GM21825 (cell line): Measurements from ENCODE around the gene SETBP1.

Source experiments
- ATAC-seq: cut with Tn5 transposase; IDR thresholded peaks from one replicate; pipeline ENCODE4 v1.9.1; 2021; ENCODE audit warnings: mild to moderate bottlenecking, moderate library complexity; ENCODE audit not compliant: unreplicated experiment

The SETBP1 gene

GRCh38 chr18:44754567-44754966, 73.9 kb downstream of the SETBP1 start:
- no peak for ATAC-seq

GRCh38 chr18:44758861-44759631, 78.4 kb downstream of the SETBP1 start:
- peak; percentile 95 for ATAC-seq

- ATAC-seq: peak; percentile 51
These were observed 79.2 kb downstream of the SETBP1 start for GRCh38 chr18:44759925-44760342.

DNA sequence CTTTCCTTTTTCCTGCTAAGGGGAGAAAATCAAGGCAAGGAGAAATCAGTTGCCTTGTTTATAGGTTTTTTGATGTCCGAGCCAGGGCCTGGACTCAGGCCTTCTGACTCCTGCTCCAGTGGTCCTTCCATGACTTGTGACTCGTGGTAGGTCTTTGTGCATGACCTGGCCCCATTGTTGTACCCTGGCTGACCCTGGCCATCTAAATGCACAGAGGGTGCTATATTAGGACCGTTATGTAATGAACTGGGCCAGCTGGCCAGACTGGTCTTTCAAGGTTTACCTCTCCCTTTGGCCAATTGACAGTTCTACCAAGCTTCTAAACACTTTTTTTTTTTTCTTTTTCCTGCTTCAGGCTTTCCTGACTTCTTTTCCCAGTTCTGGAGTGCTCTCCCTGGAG, 81.1 kb downstream of the SETBP1 start:
- ATAC-seq: no peak

- ATAC-seq: no peak
These were observed 82.6 kb downstream of the SETBP1 start for GRCh38 chr18:44763327-44763726.

- ATAC-seq: no peak
These were observed 84.2 kb downstream of the SETBP1 start for GRCh38 chr18:44764863-44765262.

DNA sequence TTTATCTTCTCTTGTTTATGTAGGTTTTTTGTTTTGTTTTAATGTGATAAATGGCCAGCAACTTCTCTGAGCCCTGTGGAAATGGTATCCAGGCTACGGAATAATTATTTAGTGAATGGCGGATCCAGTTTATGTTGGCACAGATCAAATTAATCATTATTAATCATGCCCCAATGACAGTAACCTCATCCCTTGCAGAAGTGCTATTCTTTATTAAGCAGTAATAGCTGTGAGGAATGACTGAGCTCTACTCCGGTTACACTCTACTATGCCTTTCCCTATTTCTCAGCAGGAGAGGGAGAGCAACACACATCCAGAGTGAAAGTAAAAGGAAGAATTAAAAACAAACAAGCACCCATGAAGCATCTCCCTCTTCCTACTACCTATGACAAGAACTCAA, 84.8 kb downstream of the SETBP1 start:
- ATAC-seq: no peak

GRCh38 chr18:44766450-44766849, 85.8 kb downstream of the SETBP1 start:
- ATAC-seq: no peak

- no peak for ATAC-seq
These were observed 87.1 kb downstream of the SETBP1 start for GRCh38 chr18:44767807-44768206.

DNA sequence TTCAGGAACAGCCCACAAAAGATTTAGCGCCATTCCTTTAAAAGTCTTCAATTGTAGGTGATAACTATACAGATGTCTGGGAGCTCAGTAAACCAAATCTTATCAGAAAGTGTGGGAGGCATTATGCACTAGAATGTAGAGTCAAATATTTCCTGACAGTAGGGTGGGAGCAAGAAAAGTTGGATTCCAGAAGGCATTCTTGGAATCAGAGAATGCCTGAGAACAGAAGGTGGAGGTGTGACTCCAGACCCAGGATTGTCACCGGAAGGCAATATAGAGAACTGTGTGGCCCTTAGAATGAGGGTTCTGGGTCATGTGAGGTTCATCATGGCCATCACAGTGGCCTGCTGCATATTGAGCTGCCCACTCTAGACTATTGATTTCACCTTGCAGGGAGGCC, 90.0 kb downstream of the SETBP1 start:
- ATAC-seq: no peak

GRCh38 chr18:44771572-44771955, 90.9 kb downstream of the SETBP1 start:
- no peak for ATAC-seq

DNA sequence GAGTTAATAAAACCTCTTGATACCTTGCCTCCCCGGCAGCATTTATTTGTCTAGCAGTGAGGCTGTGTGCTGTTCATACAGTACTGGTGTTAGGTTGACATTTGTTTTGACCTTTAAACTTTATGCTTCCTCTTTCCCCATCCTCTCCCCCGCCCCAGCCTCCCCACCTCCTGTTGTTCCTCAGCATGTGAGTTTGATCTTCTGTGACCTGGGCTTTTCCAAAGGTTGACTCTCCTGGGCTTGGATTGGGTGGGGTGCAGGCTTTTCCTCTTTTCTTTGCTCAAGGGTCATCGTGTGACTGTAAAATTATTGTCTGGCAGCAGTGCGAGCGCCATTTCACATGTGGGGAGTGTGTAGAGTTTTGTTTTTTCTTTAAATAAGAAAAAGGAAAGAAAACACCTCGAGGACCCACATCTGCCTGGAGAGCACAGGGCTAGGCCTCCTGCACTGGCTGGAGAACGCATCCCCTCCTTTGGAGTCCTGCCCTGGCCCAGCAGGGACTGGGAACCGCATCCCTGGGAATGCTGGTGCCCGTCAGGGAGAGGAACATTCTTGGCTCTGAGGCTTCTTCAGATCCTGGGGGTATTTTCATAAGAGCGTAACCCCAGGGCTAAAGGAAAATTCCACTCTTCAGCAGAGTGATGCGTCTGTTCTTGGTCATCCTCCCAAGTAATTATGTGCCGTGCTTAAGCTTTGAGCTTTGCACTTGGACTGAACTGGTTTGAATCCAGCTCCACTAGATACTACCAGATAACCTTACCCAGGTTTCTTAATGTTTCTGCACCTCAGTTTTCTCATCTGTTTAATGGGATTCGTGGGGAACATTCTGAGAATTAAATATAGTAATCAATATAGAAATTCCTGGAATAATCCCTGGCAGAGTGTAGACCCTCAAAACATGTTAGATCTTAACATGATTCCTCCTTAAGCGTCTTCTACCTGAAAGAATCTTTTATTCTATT, 91.5 kb downstream of the SETBP1 start:
- no peak for ATAC-seq

DNA sequence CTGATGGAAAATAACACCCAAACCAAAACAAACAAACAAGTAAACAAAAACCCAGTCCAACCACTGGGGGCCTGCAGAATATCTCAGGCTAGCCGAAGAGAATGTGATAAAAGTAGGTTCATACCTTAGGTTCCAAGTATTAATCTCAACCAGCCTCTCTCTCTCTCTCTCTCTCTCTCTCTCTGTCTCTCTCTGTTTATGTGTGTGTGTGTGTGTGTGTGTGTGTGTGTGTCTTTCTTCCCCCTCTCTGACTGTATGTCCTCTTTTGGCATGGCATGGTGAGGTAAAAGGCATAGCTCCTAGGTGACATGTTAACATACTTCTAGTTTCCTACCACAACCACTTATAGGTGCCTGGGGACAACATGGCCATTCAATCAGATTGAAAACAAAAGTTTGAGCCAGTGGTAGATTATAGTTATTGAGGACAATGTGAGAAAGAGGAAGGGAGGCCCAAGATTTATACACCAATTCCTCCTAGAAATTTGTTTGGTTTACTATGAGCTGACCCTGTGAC, 93.0 kb downstream of the SETBP1 start:
- no peak for ATAC-seq

- ATAC-seq: no peak
These were observed 93.5 kb downstream of the SETBP1 start for GRCh38 chr18:44774191-44774590.

DNA sequence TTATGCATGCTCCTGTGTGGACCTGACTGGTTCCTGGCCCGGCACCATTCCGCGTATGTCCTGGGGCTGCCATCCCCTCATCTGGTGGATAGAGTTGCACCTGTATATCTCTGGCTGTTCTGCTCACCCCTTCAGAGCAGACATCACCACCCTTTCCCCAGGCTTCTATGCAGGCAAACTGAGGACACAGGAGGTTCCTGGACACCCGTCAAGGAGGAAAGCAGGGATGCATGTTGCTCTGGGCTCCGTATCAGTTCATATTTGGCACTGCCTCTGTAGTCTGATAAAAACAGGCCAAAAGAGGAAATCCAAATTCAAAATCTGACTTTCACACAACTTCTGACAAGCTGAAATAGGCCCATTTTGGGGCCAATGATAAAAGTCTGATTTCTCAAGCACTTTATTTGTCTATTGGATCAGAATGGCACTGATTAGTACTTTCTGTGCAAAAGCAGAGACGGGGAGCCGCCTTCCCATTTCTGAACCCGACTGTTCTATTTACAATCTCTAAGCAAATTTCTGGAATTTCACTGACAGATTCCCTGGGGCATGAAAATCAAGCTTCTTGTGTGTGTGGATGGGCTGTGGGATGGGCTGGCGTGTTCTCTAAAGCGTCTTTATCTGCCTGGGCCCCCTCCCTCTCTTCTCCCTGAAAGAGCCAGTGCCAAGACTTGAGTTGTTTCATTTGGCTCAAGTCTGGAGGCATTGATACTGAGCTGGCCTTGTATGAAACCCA, 96.9 kb downstream of the SETBP1 start:
- ATAC-seq: no peak

DNA sequence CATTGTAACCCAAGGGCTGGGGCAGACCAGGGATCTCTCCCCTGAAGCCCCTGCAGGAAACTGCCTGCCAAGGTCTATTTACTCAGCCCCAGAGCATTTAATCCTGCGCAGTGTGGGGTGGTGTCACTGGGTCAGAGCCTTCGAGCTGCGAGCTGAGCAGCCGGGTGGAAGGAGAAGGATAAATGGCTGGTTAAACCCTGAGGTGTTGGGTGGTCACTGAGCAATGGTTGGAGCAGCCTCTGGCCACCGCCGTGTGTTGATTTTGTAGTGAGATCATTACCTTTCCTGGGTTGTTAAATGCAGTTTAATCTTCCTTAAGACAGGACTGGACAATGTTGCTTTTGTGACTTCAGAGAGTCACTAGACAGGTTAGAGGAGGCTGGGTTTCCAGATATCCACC, 98.1 kb downstream of the SETBP1 start:
- ATAC-seq: no peak

- no peak for ATAC-seq
These were observed 99.1 kb downstream of the SETBP1 start for GRCh38 chr18:44779753-44780292.

GRCh38 chr18:44781886-44782285, 101.2 kb downstream of the SETBP1 start:
- ATAC-seq: no peak

GRCh38 chr18:44782617-44783016, 101.9 kb downstream of the SETBP1 start:
- ATAC-seq: no peak

GRCh38 chr18:44783371-44783770, 102.7 kb downstream of the SETBP1 start:
- ATAC-seq: no peak

- ATAC-seq: peak; percentile 18
These were observed 105.6 kb downstream of the SETBP1 start for GRCh38 chr18:44786257-44786656.
